CD4-positive, alpha-beta T cell (primary cell): Measurements from ENCODE around the gene OSMR. TPM values are rescaled to one million over a fixed set of nuclear protein-coding genes. Genes with fewer than 3 reads are reported as not detected.

Experiments used
- ATAC-seq: fragments of 200-7000 bp; cut with Tn5 transposase; one replicate; pipeline ENCODE4 v1.10.0; 2022; ENCODE audit warnings: mild to moderate bottlenecking; ENCODE audit not compliant: poor library complexity
- CTCF ChIA-PET: fragments of 350-600 bp; sonication (Branson Sonifier 250); formaldehyde crosslinking; loops from one replicate; lab custom pipeline; 2021; ENCODE audit warnings: antibody characterized with exemption, inconsistent platforms; lab: Charles Lee
- POLR2A ChIA-PET: fragments of 350-600 bp; sonication (Branson Sonifier 250); formaldehyde crosslinking; loops from one replicate; lab custom pipeline; 2021; ENCODE audit warnings: antibody characterized with exemption, inconsistent platforms; lab: Charles Lee
- DNase-seq, 14 experiments: peaks; one replicate each; pipeline ENCODE4 v3.0.0-alpha.2; 2013 to 2020; ENCODE audit warnings: mixed read lengths in 2 of 14
- H3K27ac ChIP-seq, 2 donors: one replicate each; pipeline versions ENCODE4 v1.5.1 to v1.7.0; 2013; ENCODE audit warnings: low read length in 2 of 2, low read depth in 1 of 2, mild to moderate bottlenecking in 1 of 2
- H3K27me3 ChIP-seq, 2 experiments: 1 replicate in 1 of 2; 2 replicates in 1 of 2; pipeline versions ENCODE4 v1.6.1 to v1.7.0; 2013; ENCODE audit warnings: low read length in 2 of 2, control low read depth in 1 of 2, mild to moderate bottlenecking in 1 of 2, moderate library complexity in 1 of 2; ENCODE audit not compliant: insufficient read depth in 2 of 2, control insufficient read depth in 1 of 2
- H3K36me3 ChIP-seq: one replicate; pipeline ENCODE4 v1.6.1; 2013; ENCODE audit warnings: low read length, control low read depth; ENCODE audit not compliant: insufficient read depth
- H3K4me1 ChIP-seq: one replicate; pipeline ENCODE4 v1.6.1; 2013; ENCODE audit warnings: low read length, control low read depth; ENCODE audit not compliant: insufficient read depth
- H3K4me3 ChIP-seq: one replicate; pipeline ENCODE4 v1.5.1; 2013; ENCODE audit warnings: mild to moderate bottlenecking, low read length, moderate library complexity
- H3K9me3 ChIP-seq, 2 experiments: 1 replicate in 1 of 2; 2 replicates in 1 of 2; pipeline versions ENCODE4 v1.6.1 to v1.7.0; 2013; ENCODE audit warnings: low read length in 2 of 2, mild to moderate bottlenecking in 2 of 2, control low read depth in 1 of 2, moderate library complexity in 1 of 2; ENCODE audit not compliant: control insufficient read depth in 1 of 2, insufficient read depth in 1 of 2
- H3K27ac Mint-ChIP-seq: one replicate; pipeline ENCODE4 v1.8.0; 2020; ENCODE audit warnings: mixed read lengths
- H3K27me3 Mint-ChIP-seq: one replicate; pipeline ENCODE4 v1.8.0; 2021; ENCODE audit warnings: mixed read lengths
- H3K36me3 Mint-ChIP-seq: one replicate; pipeline ENCODE4 v1.8.0; 2021; ENCODE audit warnings: low read depth, mixed read lengths
- H3K4me1 Mint-ChIP-seq: one replicate; pipeline ENCODE4 v1.8.0; 2021; ENCODE audit warnings: low read depth, mixed read lengths
- H3K4me3 Mint-ChIP-seq: one replicate; pipeline ENCODE4 v1.8.0; 2020; ENCODE audit warnings: mild to moderate bottlenecking, mixed read lengths
- H3K9me3 Mint-ChIP-seq: one replicate; pipeline ENCODE4 v1.8.0; 2020; ENCODE audit warnings: mixed read lengths
- intact Hi-C, 2 experiments: fragments of 100-400 bp; cut with DNase I in 1 of 2; cut with micrococcal nuclease in 1 of 2; formaldehyde crosslinking; loops; one replicate each; pipeline versions ENCODE4 v1.15.1 to v1.9.0; 2023 to 2025; cut with DNase I, micrococcal nuclease
- total RNA-seq, 174 experiments: library from RNA in 2 of 174; stranded (reverse) in 2 of 174; gene quantifications; one replicate each; pipeline ENCODE4 v1.2.3 and lab custom pipeline; 2021 to 2026
- TF ChIP-seq, protein P1 (sequence below): fragments of 200-600 bp; IDR thresholded peaks from one replicate; pipeline ENCODE4 v1.8.0; 2022; ENCODE audit warnings: antibody characterized with exemption, mild to moderate bottlenecking

The OSMR gene
- total RNA-seq, 2 experiments from 2014 or later: not detected

DNA sequence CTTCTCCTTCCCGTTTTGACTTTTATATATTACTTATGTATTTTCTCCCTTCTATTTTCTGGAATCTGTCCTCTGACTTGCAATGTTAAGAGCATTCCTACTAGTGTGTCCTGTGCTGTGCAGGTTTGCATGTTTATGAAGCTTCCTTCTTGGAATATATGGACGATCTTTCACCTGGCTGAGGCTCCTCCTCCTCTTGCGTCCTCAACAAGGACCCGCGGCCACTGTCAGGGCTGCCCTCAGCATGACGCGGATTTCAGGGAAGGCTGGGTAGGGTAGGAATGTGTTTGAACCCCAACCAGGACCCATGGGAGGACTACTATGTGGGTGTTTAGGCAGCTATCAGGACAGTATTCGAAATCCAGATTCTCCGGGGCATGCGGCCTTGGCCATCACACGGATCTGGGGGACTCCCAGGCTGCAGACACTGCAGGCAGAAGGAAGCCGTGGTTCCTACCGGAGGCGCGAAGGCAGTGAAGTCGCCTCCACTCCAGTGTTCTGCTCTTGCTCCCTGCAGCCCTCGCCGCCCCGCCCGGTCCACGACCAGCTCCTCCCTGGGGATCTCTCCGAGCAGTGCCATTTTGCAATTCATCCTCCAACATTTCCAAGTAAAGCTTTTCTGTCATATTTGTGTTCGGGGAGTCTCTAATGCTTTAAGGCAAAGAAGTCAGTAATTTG lies 37.0 kb upstream of the OSMR start:
- Mint-ChIP-seq H3K36me3 (no peaks in the 10 kb centered on the region), H3K27ac (no peak overlapping the region)
- CTCF ChIA-PET: interaction anchor here (1.4 to 3.0 kb wide), 2 partner anchors 367 to 388 kb away, joined by 4 to 16 read pairs; no protein-coding TSS in a partner anchor

DNA sequence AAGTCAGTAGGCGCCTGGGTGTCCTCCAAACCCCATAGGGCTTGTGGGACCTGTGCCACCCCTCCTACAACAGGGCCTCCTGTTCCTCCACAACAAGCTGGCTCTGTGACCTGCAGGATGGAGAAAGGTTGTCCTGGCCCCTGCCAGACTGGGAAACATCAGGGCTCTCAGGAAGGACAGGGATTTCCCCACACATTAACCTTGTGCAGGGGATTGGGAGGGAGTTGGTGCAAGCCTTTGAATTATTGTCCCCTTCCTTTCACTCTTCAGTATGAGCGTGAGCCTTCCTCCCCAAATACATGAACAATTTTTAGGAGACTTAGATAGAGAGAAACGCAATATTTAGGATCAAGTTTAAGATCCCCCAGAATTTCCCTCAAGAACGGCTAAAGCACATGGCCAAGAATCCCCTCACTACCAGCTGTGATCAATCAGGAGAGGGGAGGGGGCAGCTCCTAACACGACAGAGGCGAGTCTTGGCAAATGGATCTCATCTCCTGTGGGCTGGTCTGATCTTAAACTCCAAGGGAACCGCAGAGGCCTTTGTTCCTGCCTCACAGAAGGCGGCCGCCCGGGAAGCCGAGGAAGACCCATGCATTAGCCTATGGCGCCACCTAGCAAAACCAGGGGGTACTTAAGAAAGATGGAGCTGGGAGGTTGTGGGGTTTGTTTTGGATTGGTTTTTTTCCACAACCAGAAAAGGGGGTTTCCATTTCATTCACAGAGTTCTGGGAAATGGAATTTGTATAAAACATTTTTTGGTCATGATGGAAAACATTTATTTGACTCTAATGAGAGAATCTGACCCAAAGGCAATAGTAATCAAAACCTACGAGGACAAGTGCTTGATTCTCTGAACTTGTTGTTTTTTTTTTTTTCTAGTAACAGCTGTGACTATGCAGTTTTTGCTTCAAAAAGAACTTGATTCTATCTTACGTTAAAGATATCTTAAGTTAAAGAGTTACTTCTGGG lies 36.1 kb upstream of the OSMR start:
- no peaks in the 10 kb centered on the region for H3K4me1 Mint-ChIP-seq
- no peak overlapping the region for H3K4me3 Mint-ChIP-seq
- TF ChIP-seq, protein P1, sequence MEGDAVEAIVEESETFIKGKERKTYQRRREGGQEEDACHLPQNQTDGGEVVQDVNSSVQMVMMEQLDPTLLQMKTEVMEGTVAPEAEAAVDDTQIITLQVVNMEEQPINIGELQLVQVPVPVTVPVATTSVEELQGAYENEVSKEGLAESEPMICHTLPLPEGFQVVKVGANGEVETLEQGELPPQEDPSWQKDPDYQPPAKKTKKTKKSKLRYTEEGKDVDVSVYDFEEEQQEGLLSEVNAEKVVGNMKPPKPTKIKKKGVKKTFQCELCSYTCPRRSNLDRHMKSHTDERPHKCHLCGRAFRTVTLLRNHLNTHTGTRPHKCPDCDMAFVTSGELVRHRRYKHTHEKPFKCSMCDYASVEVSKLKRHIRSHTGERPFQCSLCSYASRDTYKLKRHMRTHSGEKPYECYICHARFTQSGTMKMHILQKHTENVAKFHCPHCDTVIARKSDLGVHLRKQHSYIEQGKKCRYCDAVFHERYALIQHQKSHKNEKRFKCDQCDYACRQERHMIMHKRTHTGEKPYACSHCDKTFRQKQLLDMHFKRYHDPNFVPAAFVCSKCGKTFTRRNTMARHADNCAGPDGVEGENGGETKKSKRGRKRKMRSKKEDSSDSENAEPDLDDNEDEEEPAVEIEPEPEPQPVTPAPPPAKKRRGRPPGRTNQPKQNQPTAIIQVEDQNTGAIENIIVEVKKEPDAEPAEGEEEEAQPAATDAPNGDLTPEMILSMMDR: peak; percentile 30
- Histone ChIP-seq H3K4me1 (no peaks in the 10 kb centered on the region), H3K27ac (no peak overlapping the region), H3K4me3 (no peak overlapping the region), H3K36me3 (no peaks in the 10 kb centered on the region), H3K9me3 (peaks cover 0 to 5% of the 10 kb centered on the region in 2 experiments), H3K27me3 (peaks cover 17 to 19% of the 10 kb centered on the region in 2 experiments)
- ChIA-PET CTCF (interaction anchor here (1.4 to 3.0 kb wide), 2 partner anchors 368 to 389 kb away, joined by 4 to 16 read pairs; no protein-coding TSS in a partner anchor), POLR2A (no interaction called here)
- H3K27ac Mint-ChIP-seq: no peak overlapping the region
- H3K9me3 Mint-ChIP-seq: no peaks in the 10 kb centered on the region
- ATAC-seq: no peak
- no peaks in the 10 kb centered on the region for H3K36me3 Mint-ChIP-seq
- H3K27me3 Mint-ChIP-seq: peaks cover 61% of the 10 kb centered on the region
- DNase-seq: peak in 9 of 14 experiments; percentile 4 to 63 (median 11)
- intact Hi-C loops: no loop called here

More for the DNA sequence above, 37.0 kb upstream of the OSMR start:
- H3K27me3 Mint-ChIP-seq: peaks cover 53% of the 10 kb centered on the region
- no peaks in the 10 kb centered on the region for H3K4me1 Mint-ChIP-seq
- no peaks in the 10 kb centered on the region for H3K9me3 Mint-ChIP-seq
- H3K36me3 ChIP-seq: no peaks in the 10 kb centered on the region
- H3K4me1 ChIP-seq: no peaks in the 10 kb centered on the region
- intact Hi-C loops: no loop called here
- H3K27ac ChIP-seq: no peak overlapping the region
- H3K4me3 ChIP-seq: no peak overlapping the region
- DNase-seq (no peak), ATAC-seq (no peak)
- H3K27me3 ChIP-seq: peaks cover 17 to 19% of the 10 kb centered on the region in 2 experiments
- H3K4me3 Mint-ChIP-seq: no peak overlapping the region
- peaks cover 0 to 5% of the 10 kb centered on the region in 2 experiments for H3K9me3 ChIP-seq
- POLR2A ChIA-PET: interaction anchor here (0.6 kb wide), 1 partner anchor 1396 kb away, joined by 3 read pairs; no protein-coding TSS in a partner anchor
- TF ChIP-seq, protein P1: no peak

DNA sequence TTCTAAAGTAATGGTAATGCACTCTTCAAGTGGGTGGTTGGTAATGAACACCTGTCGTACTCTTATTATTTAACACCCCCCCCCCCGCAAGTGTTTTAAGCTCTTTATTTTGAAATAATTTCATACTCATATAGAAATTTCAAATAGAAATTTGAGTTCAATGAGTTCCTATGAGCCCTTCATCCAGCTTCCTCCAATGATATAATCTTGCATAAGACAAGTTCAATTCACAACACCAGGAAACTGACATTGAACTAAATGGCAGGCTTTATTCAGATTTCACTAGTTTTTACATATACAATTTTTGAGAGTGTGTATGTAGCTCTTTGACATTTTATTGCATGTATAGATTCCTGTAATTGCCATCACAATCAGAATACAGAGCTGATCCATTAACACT lies 30.9 kb upstream of the OSMR start:
- no peaks in the 10 kb centered on the region for H3K36me3 ChIP-seq
- no peaks in the 10 kb centered on the region for H3K36me3 Mint-ChIP-seq
- TF ChIP-seq, protein P1: no peak
- H3K27ac ChIP-seq: no peak overlapping the region
- no peaks in the 10 kb centered on the region for H3K4me1 ChIP-seq
- intact Hi-C loops: no loop called here
- no peak overlapping the region for H3K27ac Mint-ChIP-seq
- H3K4me1 Mint-ChIP-seq: no peaks in the 10 kb centered on the region
- H3K4me3 ChIP-seq: no peak overlapping the region
- POLR2A ChIA-PET: no interaction called here
- H3K27me3 ChIP-seq: peaks cover 10 to 14% of the 10 kb centered on the region in 2 experiments
- H3K9me3 ChIP-seq: no peaks in the 10 kb centered on the region
- peaks cover 66% of the 10 kb centered on the region for H3K27me3 Mint-ChIP-seq
- no peak for ATAC-seq
- no peak for DNase-seq
- H3K4me3 Mint-ChIP-seq: no peak overlapping the region
- CTCF ChIA-PET: no interaction called here
- H3K9me3 Mint-ChIP-seq: no peaks in the 10 kb centered on the region
